Stimulated activated CD8-positive, alpha-beta memory T cell treated with anti-CD3 and anti-CD28 coated beads, Interleukin-7, amount 100 ng/mL, for 24 hours (primary cell): ENCODE data around the gene RELA.

ENCODE experiments used
- DNase-seq: peaks from one replicate; pipeline ENCODE4 v3.0.0-alpha.2; 2020; ENCODE audit warnings: low read depth

The RELA gene

GRCh38 chr11:65613091-65613928 is 49.4 kb downstream of the RELA start:
- no peak for DNase-seq

GRCh38 chr11:65612691-65613090 is 50.0 kb downstream of the RELA start:
- DNase-seq = no peak

- DNase-seq = no peak
Measured at GRCh38 chr11:65611758-65612603, 50.7 kb downstream of the RELA start.

GRCh38 chr11:65611028-65611757 is 51.5 kb downstream of the RELA start:
- no peak for DNase-seq

GRCh38 chr11:65610404-65610803 is 52.3 kb downstream of the RELA start:
- DNase-seq = no peak

- no peak for DNase-seq
Measured at GRCh38 chr11:65609665-65610064, 53.1 kb downstream of the RELA start.

GRCh38 chr11:65609229-65609628 is 53.5 kb downstream of the RELA start:
- no peak for DNase-seq

GRCh38 chr11:65607614-65608426 is 54.9 kb downstream of the RELA start:
- no peak for DNase-seq

GRCh38 chr11:65606876-65607613 is 55.7 kb downstream of the RELA start:
- DNase-seq = no peak

GRCh38 chr11:65604258-65604657 is 58.5 kb downstream of the RELA start:
- no peak for DNase-seq
